Smooth muscle cell (in vitro differentiated cells): ENCODE measurements around the gene MCM3AP. TPM values are rescaled to one million over a fixed set of nuclear protein-coding genes. Genes with fewer than 3 reads are reported as not detected.

ENCODE experiments used
- DNase-seq: peaks from one replicate; lab custom pipeline; 2025; ENCODE audit not compliant: unreplicated experiment; lab: John Stamatoyannopoulos, UW
- H2AFZ ChIP-seq: fragments of 200-600 bp; sonication (generic); 2 replicates; pipeline ENCODE4 v1.6.0; 2016; ENCODE audit warnings: antibody characterized with exemption, low read depth, mild to moderate bottlenecking
- H3F3A ChIP-seq: fragments of 200-600 bp; sonication (generic); 2 replicates; pipeline ENCODE4 v1.6.0; 2017; ENCODE audit warnings: antibody characterized with exemption, low read depth
- H3K27ac ChIP-seq: fragments of 200-600 bp; sonication (generic); 2 replicates; pipeline ENCODE4 v1.5.1; 2016; ENCODE audit warnings: low read depth, mild to moderate bottlenecking
- H3K27me3 ChIP-seq: fragments of 200-600 bp; sonication (generic); 2 replicates; pipeline ENCODE4 v1.6.1; 2016; ENCODE audit warnings: low read depth, mild to moderate bottlenecking
- H3K36me3 ChIP-seq: fragments of 200-600 bp; sonication (generic); 2 replicates; pipeline ENCODE4 v1.5.1; 2016; ENCODE audit warnings: low read depth
- H3K4me1 ChIP-seq: fragments of 200-600 bp; sonication (generic); 2 replicates; pipeline ENCODE4 v1.5.1; 2016; ENCODE audit warnings: low read depth
- H3K4me2 ChIP-seq: fragments of 200-600 bp; sonication (generic); 2 replicates; pipeline ENCODE4 v1.6.0; 2016; ENCODE audit warnings: mild to moderate bottlenecking
- H3K4me3 ChIP-seq: fragments of 200-600 bp; sonication (generic); 2 replicates; pipeline ENCODE4 v1.5.1; 2016; ENCODE audit warnings: mild to moderate bottlenecking
- H3K79me2 ChIP-seq: fragments of 200-600 bp; sonication (generic); 2 replicates; pipeline ENCODE4 v1.6.0; 2016; ENCODE audit warnings: low read depth, mild to moderate bottlenecking
- H3K9ac ChIP-seq: fragments of 200-600 bp; sonication (generic); 2 replicates; pipeline ENCODE4 v1.6.0; 2016; ENCODE audit warnings: low read depth
- H3K9me3 ChIP-seq: fragments of 200-600 bp; sonication (generic); replicated peaks from 2 replicates; pipeline ENCODE4 v1.5.1; 2016; ENCODE audit warnings: low read depth
- H4K20me1 ChIP-seq: fragments of 200-600 bp; sonication (generic); 2 replicates; pipeline ENCODE4 v1.6.0; 2016; ENCODE audit warnings: low read depth
- CTCF ChIP-seq: fragments of 200-600 bp; sonication (generic); IDR thresholded peaks from 2 replicates; pipeline ENCODE4 v1.5.1; 2017; ENCODE audit warnings: borderline replicate concordance, mild to moderate bottlenecking, antibody characterized with exemption; ENCODE audit not compliant: insufficient read depth, poor library complexity, severe bottlenecking
- WGBS: methylation state at CpG from one replicate; pipeline ENCODE4 v1.1.7; 2016; ENCODE audit warnings: low lambda C conversion rate; 5-methylcytosine and 5-hydroxymethylcytosine counted together
- polyA plus RNA-seq: library from polyadenylated mRNA; unstranded; fragments of >200 nt; fragmentation: Nextera tagmentation; extraction: Ambion mirVana; gene quantifications from 2 replicates; pipeline ENCODE4 v1.2.1, GENCODE V29; 2016
- total RNA-seq: library from RNA; depleted of rRNA; stranded (reverse); fragments of >200 nt; gene quantifications from 2 replicates; pipeline ENCODE4 v1.2.3, GENCODE V29; 2014

Gene MCM3AP
- total and polyA plus RNA-seq, 2 experiments from 2014 or later: 39.2 to 51.5 TPM

GRCh38 chr21:46317710-46318463 lies 32.5 kb upstream of the MCM3AP start:
- H3K79me2 ChIP-seq: peaks cover 22% of the 10 kb centered on the region
- DNase-seq: no peak
- H3K4me1 ChIP-seq: peaks cover 14% of the 10 kb centered on the region
- no peak overlapping the region for H2AFZ ChIP-seq
- no peaks in the 10 kb centered on the region for H3F3A ChIP-seq
- WGBS: 74% methylated on average over 20 of the region's 20 CpGs
- H3K36me3 ChIP-seq: no peaks in the 10 kb centered on the region
- no peak for TF ChIP-seq CTCF
- H3K27ac ChIP-seq: no peak overlapping the region
- no peaks in the 10 kb centered on the region for H3K27me3 ChIP-seq
- H3K4me2 ChIP-seq: no peak overlapping the region
- no peak overlapping the region for H3K4me3 ChIP-seq
- H3K9ac ChIP-seq: no peak overlapping the region
- no peaks in the 10 kb centered on the region for H3K9me3 ChIP-seq
- H4K20me1 ChIP-seq: no peaks in the 10 kb centered on the region

- no peak for TF ChIP-seq CTCF
- Histone ChIP-seq H3K79me2 (peaks cover 12% of the 10 kb centered on the region), H3K4me1 (peaks cover 7% of the 10 kb centered on the region), H3K27me3 (no peaks in the 10 kb centered on the region), H3K27ac (no peak overlapping the region), H2AFZ (no peak overlapping the region), H3K9ac (no peak overlapping the region), H3K36me3 (no peaks in the 10 kb centered on the region), H3K4me2 (no peak overlapping the region), H3K4me3 (no peak overlapping the region), H3K9me3 (no peaks in the 10 kb centered on the region), H4K20me1 (no peaks in the 10 kb centered on the region), H3F3A (no peaks in the 10 kb centered on the region)
- WGBS: 97% methylated on average over 14 of the region's 14 CpGs
- DNase-seq: no peak
These were observed 31.4 kb upstream of the MCM3AP start for GRCh38 chr21:46316708-46317324.

GRCh38 chr21:46314441-46315020 lies 29.1 kb upstream of the MCM3AP start:
- no peaks in the 10 kb centered on the region for H3K36me3 ChIP-seq
- H3F3A ChIP-seq: no peaks in the 10 kb centered on the region
- TF ChIP-seq CTCF: no peak
- no peaks in the 10 kb centered on the region for H3K9me3 ChIP-seq
- H3K4me1 ChIP-seq: no peaks in the 10 kb centered on the region
- H3K4me3 ChIP-seq: no peak overlapping the region
- H2AFZ ChIP-seq: no peak overlapping the region
- H3K27me3 ChIP-seq: no peaks in the 10 kb centered on the region
- H3K4me2 ChIP-seq: no peak overlapping the region
- no peak overlapping the region for H3K27ac ChIP-seq
- 95% methylated on average over 22 of the region's 22 CpGs for WGBS
- no peaks in the 10 kb centered on the region for H4K20me1 ChIP-seq
- DNase-seq: no peak
- no peaks in the 10 kb centered on the region for H3K79me2 ChIP-seq
- no peak overlapping the region for H3K9ac ChIP-seq
